ENCODE measurements around the gene DDIT4.

Gene DDIT4

GRCh38 chr10:72316748-72317435, 43.2 kb downstream of the DDIT4 start:
- Mint-ChIP-seq H3K9me3 (no peaks in the 10 kb centered on the region), H3K4me3 (no peak overlapping the region), H3K27me3 (no peaks in the 10 kb centered on the region), H3K27ac (no peak overlapping the region), H3K36me3 (ENCODE audit: low read depth) (no peaks in the 10 kb centered on the region), H3K4me1 (ENCODE audit: low read depth) (peaks cover 61% of the 10 kb centered on the region)
- intact Hi-C loops (cut with micrococcal nuclease), result no loop called here

GRCh38 chr10:72318418-72319262, 44.9 kb downstream of the DDIT4 start:
- Mint-ChIP-seq H3K27me3 (peaks cover 5% of the 10 kb centered on the region), H3K4me1 (ENCODE audit: low read depth) (peaks cover 79% of the 10 kb centered on the region), H3K27ac (peak overlapping the region; percentile 80), H3K36me3 (ENCODE audit: low read depth) (no peaks in the 10 kb centered on the region), H3K4me3 (peak overlapping the region; percentile 65), H3K9me3 (no peaks in the 10 kb centered on the region)
- intact Hi-C loops (cut with micrococcal nuclease), result loop anchor here (1.0 kb wide), 1 partner anchor 8 kb away; no protein-coding TSS in a partner anchor

- H3K4me1 Mint-ChIP-seq (ENCODE audit: low read depth), result peaks cover 89% of the 10 kb centered on the region
Measured at GRCh38 chr10:72319416-72320254, 45.9 kb downstream of the DDIT4 start.

GRCh38 chr10:72320676-72321247, 47.0 kb downstream of the DDIT4 start:
- H3K27ac Mint-ChIP-seq, result peak overlapping the region; percentile 80
- peaks cover 13% of the 10 kb centered on the region for H3K27me3 Mint-ChIP-seq
- peaks cover 85% of the 10 kb centered on the region for H3K4me1 Mint-ChIP-seq (ENCODE audit: low read depth)
- H3K4me3 Mint-ChIP-seq, result peak overlapping the region; percentile 13
- H3K36me3 Mint-ChIP-seq (ENCODE audit: low read depth), result no peaks in the 10 kb centered on the region
- no peaks in the 10 kb centered on the region for H3K9me3 Mint-ChIP-seq
- intact Hi-C loops (cut with micrococcal nuclease), result no loop called here

More at GRCh38 chr10:72319416-72320254, 45.9 kb downstream of the DDIT4 start:
- Mint-ChIP-seq H3K27me3 (peaks cover 10% of the 10 kb centered on the region), H3K4me3 (peak overlapping the region; percentile 65), H3K27ac (peak overlapping the region; percentile 80), H3K36me3 (ENCODE audit: low read depth) (no peaks in the 10 kb centered on the region), H3K9me3 (no peaks in the 10 kb centered on the region)
- intact Hi-C loops (cut with micrococcal nuclease), result loop anchor here (1.0 kb wide), 1 partner anchor 9 kb away; no protein-coding TSS in a partner anchor

- Mint-ChIP-seq H3K36me3 (ENCODE audit: low read depth) (no peaks in the 10 kb centered on the region), H3K27ac (peak overlapping the region; percentile 80), H3K27me3 (peaks cover 13% of the 10 kb centered on the region), H3K4me3 (no peak overlapping the region), H3K9me3 (no peaks in the 10 kb centered on the region), H3K4me1 (ENCODE audit: low read depth) (peaks cover 81% of the 10 kb centered on the region)
- intact Hi-C loops (cut with micrococcal nuclease), result no loop called here
Measured at GRCh38 chr10:72321248-72322029, 47.7 kb downstream of the DDIT4 start.

GRCh38 chr10:72322030-72322279, 48.2 kb downstream of the DDIT4 start:
- Mint-ChIP-seq H3K4me3 (no peak overlapping the region), H3K4me1 (ENCODE audit: low read depth) (peaks cover 81% of the 10 kb centered on the region), H3K27me3 (peaks cover 18% of the 10 kb centered on the region), H3K36me3 (ENCODE audit: low read depth) (no peaks in the 10 kb centered on the region), H3K27ac (no peak overlapping the region), H3K9me3 (no peaks in the 10 kb centered on the region)
- intact Hi-C loops (cut with micrococcal nuclease), result no loop called here

GRCh38 chr10:72322280-72323058, 48.7 kb downstream of the DDIT4 start:
- H3K27me3 Mint-ChIP-seq, result peaks cover 18% of the 10 kb centered on the region
- H3K36me3 Mint-ChIP-seq (ENCODE audit: low read depth), result no peaks in the 10 kb centered on the region
- H3K4me3 Mint-ChIP-seq, result no peak overlapping the region
- H3K9me3 Mint-ChIP-seq, result no peaks in the 10 kb centered on the region
- H3K27ac Mint-ChIP-seq, result peak overlapping the region; percentile 60
- intact Hi-C loops (cut with micrococcal nuclease), result no loop called here
- H3K4me1 Mint-ChIP-seq (ENCODE audit: low read depth), result peaks cover 78% of the 10 kb centered on the region

- Mint-ChIP-seq H3K4me1 (ENCODE audit: low read depth) (peaks cover 81% of the 10 kb centered on the region), H3K36me3 (ENCODE audit: low read depth) (no peaks in the 10 kb centered on the region), H3K9me3 (no peaks in the 10 kb centered on the region), H3K27ac (peak overlapping the region; percentile 60), H3K4me3 (no peak overlapping the region), H3K27me3 (peaks cover 20% of the 10 kb centered on the region)
- intact Hi-C loops (cut with micrococcal nuclease), result no loop called here
Measured at GRCh38 chr10:72323108-72323749, 49.5 kb downstream of the DDIT4 start.

GRCh38 chr10:72323771-72324191, 50.1 kb downstream of the DDIT4 start:
- Mint-ChIP-seq H3K27ac (peak overlapping the region; percentile 60), H3K36me3 (ENCODE audit: low read depth) (no peaks in the 10 kb centered on the region), H3K4me1 (ENCODE audit: low read depth) (peaks cover 81% of the 10 kb centered on the region), H3K9me3 (no peaks in the 10 kb centered on the region), H3K27me3 (peaks cover 20% of the 10 kb centered on the region), H3K4me3 (no peak overlapping the region)
- intact Hi-C loops (cut with micrococcal nuclease), result no loop called here

Data from dendritic cell treated with granulocyte-macrophage colony-stimulating factor and Interleukin-4, amounts not matched to agents 40 ng/mL and 50 ng/mL, for 4 days (primary cell).